ENCODE results near the gene CMTM3. TPM values are rescaled to one million over a fixed set of nuclear protein-coding genes. Genes with fewer than 3 reads are reported as not detected.

CMTM3 gene
- total and polyA plus RNA-seq, 9 of the 15 experiments (the other 6 are each of a cell fraction or from before 2014, with no cell fraction given), result 4.6 to 33.4 (median 17.5) TPM

DNA sequence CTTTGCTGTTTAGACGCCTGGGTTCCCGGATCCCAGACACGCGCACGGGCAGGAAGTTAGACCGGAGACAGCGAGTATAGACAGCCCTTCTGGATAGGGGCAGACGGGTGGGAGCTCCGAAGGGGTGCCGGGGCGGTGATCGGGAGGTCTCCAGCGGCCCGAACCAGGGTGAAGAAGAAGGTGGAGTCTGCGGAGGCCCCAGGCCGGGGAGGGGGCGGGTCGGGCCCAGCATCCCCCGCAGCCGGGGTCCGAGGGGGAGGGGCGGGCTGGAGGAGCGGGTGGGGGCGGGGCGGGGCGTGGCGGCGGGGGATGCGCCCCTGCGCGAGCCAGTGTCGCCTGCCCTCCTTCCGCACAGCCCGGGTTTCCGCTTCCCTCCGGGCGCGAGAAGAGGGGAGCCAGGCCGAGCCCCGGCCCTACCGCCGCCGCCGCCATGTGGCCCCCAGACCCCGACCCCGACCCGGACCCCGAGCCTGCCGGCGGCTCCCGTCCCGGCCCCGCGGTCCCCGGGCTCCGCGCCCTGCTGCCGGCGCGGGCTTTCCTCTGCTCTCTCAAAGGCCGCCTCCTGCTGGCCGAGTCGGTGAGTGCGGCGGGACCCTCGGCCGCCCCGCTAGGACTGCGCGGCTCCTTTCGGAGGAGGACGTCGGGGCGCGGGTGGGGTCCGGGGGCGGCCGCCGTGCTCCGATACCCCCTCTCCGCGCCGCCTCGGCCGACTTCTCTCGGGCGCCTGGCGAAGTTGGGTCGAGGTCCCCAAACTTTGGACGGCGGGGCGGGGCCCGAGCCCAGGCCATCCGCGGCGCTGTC, at the start of gene CMTM3 (continued):
- TF ChIP-seq ZNF165 (CRISPR knock-in tag; IDR thresholded peaks at IDR 0.05; ENCODE audit: borderline replicate concordance), result no peak
- TF ChIP-seq ZNF507 (tag; conservative IDR thresholded peaks at IDR 0.05), result no peak
- TF ChIP-seq POLR3A (IDR thresholded peaks at IDR 0.05; ENCODE audit: borderline replicate concordance, extremely low read depth, insufficient read depth, insufficient read length), result no peak
- TF ChIP-seq ZSCAN29 (IDR thresholded peaks at IDR 0.05), result no peak
- TF ChIP-seq USF1 (CRISPR knock-in tag; IDR thresholded peaks at IDR 0.05), result no peak
- peak; percentile 69 for TF ChIP-seq RBFOX2 (IDR thresholded peaks at IDR 0.05; ENCODE audit: low read depth, low read length)
- TF ChIP-seq ILK (tag; IDR thresholded peaks at IDR 0.05; ENCODE audit: borderline replicate concordance, low read depth), result no peak
- peak; percentile 63 for TF ChIP-seq EGR1 (conservative IDR thresholded peaks at IDR 0.05)
- TF ChIP-seq ELK1 (CRISPR knock-in tag; IDR thresholded peaks at IDR 0.05), result no peak
- TF ChIP-seq HDAC6 (IDR thresholded peaks at IDR 0.05; ENCODE audit: low read depth, low read length), result no peak
- TF ChIP-seq, protein P1, sequence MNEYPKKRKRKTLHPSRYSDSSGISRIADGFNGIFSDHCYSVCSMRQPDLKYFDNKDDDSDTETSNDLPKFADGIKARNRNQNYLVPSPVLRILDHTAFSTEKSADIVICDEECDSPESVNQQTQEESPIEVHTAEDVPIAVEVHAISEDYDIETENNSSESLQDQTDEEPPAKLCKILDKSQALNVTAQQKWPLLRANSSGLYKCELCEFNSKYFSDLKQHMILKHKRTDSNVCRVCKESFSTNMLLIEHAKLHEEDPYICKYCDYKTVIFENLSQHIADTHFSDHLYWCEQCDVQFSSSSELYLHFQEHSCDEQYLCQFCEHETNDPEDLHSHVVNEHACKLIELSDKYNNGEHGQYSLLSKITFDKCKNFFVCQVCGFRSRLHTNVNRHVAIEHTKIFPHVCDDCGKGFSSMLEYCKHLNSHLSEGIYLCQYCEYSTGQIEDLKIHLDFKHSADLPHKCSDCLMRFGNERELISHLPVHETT (CRISPR knock-in tag; conservative IDR thresholded peaks at IDR 0.05 in 1 of 2, IDR thresholded peaks at IDR 0.05 in 1 of 2), result no peak
- TF ChIP-seq RAD21 (CRISPR knock-in tag; conservative IDR thresholded peaks at IDR 0.05 in 1 of 2, IDR thresholded peaks at IDR 0.05 in 1 of 2), result peak; percentile 39 to 55
- TF ChIP-seq NELFE (IDR thresholded peaks at IDR 0.05; ENCODE audit: insufficient read depth, insufficient read length), result no peak
- TF ChIP-seq, protein P2, sequence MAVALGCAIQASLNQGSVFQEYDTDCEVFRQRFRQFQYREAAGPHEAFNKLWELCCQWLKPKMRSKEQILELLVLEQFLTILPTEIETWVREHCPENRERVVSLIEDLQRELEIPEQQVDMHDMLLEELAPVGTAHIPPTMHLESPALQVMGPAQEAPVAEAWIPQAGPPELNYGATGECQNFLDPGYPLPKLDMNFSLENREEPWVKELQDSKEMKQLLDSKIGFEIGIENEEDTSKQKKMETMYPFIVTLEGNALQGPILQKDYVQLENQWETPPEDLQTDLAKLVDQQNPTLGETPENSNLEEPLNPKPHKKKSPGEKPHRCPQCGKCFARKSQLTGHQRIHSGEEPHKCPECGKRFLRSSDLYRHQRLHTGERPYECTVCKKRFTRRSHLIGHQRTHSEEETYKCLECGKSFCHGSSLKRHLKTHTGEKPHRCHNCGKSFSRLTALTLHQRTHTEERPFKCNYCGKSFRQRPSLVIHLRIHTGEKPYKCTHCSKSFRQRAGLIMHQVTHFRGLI (CRISPR knock-in tag; IDR thresholded peaks at IDR 0.05), result no peak
- no peak for TF ChIP-seq PKNOX1 (IDR thresholded peaks at IDR 0.05)
- TF ChIP-seq KAT2B (IDR thresholded peaks at IDR 0.05; ENCODE audit: low read depth, low read length), result no peak
- no peak for TF ChIP-seq ZFPM2 (CRISPR knock-in tag; IDR thresholded peaks at IDR 0.05)
- TF ChIP-seq MAFK (IDR thresholded peaks at IDR 0.05; ENCODE audit: low read length), result no peak
- no peak for TF ChIP-seq IRF2 (CRISPR knock-in tag; IDR thresholded peaks at IDR 0.05)
